ENCODE data around the gene RNU6-9. TPM values are rescaled to one million over a fixed set of nuclear protein-coding genes. Genes with fewer than 3 reads are reported as not detected.

Gene RNU6-9
- total RNA-seq, 2 experiments from 2014 or later = not detected

Other genes with a start within 250 kb of the RNU6-9 start
- 10 to 100 TPM; 83.0 to 91.3 TPM for gene RNF126, start 230.3 kb upstream of the RNU6-9 start, total RNA-seq
- 10 to 100 TPM in 1 of 2 experiments, 1 to 10 TPM in 1; 8.5 to 10.1 TPM for gene FSTL3, start 217.1 kb upstream of the RNU6-9 start, total RNA-seq
- gene PRSS57, start 198.0 kb upstream of the RNU6-9 start, total RNA-seq = not detected
- gene PALM, start 184.5 kb upstream of the RNU6-9 start, total RNA-seq = under 1 TPM in 1 of 2 experiments, not detected in 1; 0.18 TPM
- gene MISP, start 142.4 kb upstream of the RNU6-9 start, total RNA-seq = under 1 TPM in 1 of 2 experiments, not detected in 1; 0.07 TPM
- gene PTBP1, start 96.0 kb upstream of the RNU6-9 start, total RNA-seq = 100 to 1,000 TPM; 584 to 738 TPM
- not detected for gene PLPPR3, start 71.5 kb upstream of the RNU6-9 start, total RNA-seq
- gene AZU1, start 65.6 kb upstream of the RNU6-9 start, total RNA-seq = not detected
- gene PRTN3, start 52.5 kb upstream of the RNU6-9 start, total RNA-seq = not detected
- not detected for gene ELANE, start 41.2 kb upstream of the RNU6-9 start, total RNA-seq
- gene CFD, start 33.8 kb upstream of the RNU6-9 start, total RNA-seq = 1 to 10 TPM in 1 of 2 experiments, under 1 TPM in 1; 0.79 to 1.5 TPM
- 10 to 100 TPM; 52.6 to 70.3 TPM for gene MED16, start 297 bp upstream of the RNU6-9 start, total RNA-seq
- gene R3HDM4, start 19.7 kb downstream of the RNU6-9 start, total RNA-seq = 10 to 100 TPM; 73.7 to 83.3 TPM
- gene KISS1R, start 23.8 kb downstream of the RNU6-9 start, total RNA-seq = 10 to 100 TPM; 14.3 to 18.4 TPM
- 10 to 100 TPM; 25.1 to 36.0 TPM for gene ARID3A, start 32.6 kb downstream of the RNU6-9 start, total RNA-seq
- 10 to 100 TPM; 71.6 to 87.8 TPM for gene WDR18, start 90.9 kb downstream of the RNU6-9 start, total RNA-seq
- gene GRIN3B, start 106.9 kb downstream of the RNU6-9 start, total RNA-seq = under 1 TPM in 1 of 2 experiments, not detected in 1; 0.09 TPM
- gene TMEM259, start 127.6 kb downstream of the RNU6-9 start, total RNA-seq = 100 to 1,000 TPM; 106 to 128 TPM
- not detected for gene RNU6-2, start 128.0 kb downstream of the RNU6-9 start, total RNA-seq
- gene CNN2, start 133.1 kb downstream of the RNU6-9 start, total RNA-seq = 100 to 1,000 TPM; 108 to 130 TPM
- 10 to 100 TPM; 14.4 to 16.9 TPM for gene ABCA7, start 146.6 kb downstream of the RNU6-9 start, total RNA-seq
- gene ARHGAP45, start 173.7 kb downstream of the RNU6-9 start, total RNA-seq = 100 to 1,000 TPM; 107 to 137 TPM
- gene POLR2E, start 201.9 kb downstream of the RNU6-9 start, total RNA-seq = 100 to 1,000 TPM; 171 to 229 TPM
- gene GPX4, start 210.5 kb downstream of the RNU6-9 start, total RNA-seq = 100 to 1,000 TPM; 192 to 218 TPM

Measured in activated CD4-positive, alpha-beta T cell treated with anti-CD3 and anti-CD28 coated beads for 36 hours (primary cell).